Hepatocyte (in vitro differentiated cells): ENCODE measurements around the gene PTPRM. TPM values are rescaled to one million over a fixed set of nuclear protein-coding genes. Genes with fewer than 3 reads are reported as not detected.

ENCODE experiments used
- DNase-seq: peaks from one replicate; pipeline ENCODE4 v3.0.0-alpha.2; 2016; ENCODE audit warnings: low spot score
- H2AFZ ChIP-seq: fragments of 200-600 bp; sonication (generic); 2 replicates; pipeline ENCODE4 v1.6.0; 2016; ENCODE audit warnings: antibody characterized with exemption, mild to moderate bottlenecking
- H3K27ac ChIP-seq: fragments of 200-600 bp; sonication (generic); 2 replicates; pipeline ENCODE4 v1.5.1; 2016; ENCODE audit warnings: mild to moderate bottlenecking
- H3K27me3 ChIP-seq: fragments of 200-600 bp; sonication (generic); 2 replicates; pipeline ENCODE4 v1.6.1; 2016
- H3K36me3 ChIP-seq: fragments of 200-600 bp; sonication (generic); replicated peaks from 2 replicates; pipeline ENCODE4 v1.5.1; 2016; ENCODE audit warnings: low read depth; ENCODE audit not compliant: insufficient read depth
- H3K4me1 ChIP-seq: fragments of 200-600 bp; sonication (generic); 2 replicates; pipeline ENCODE4 v1.5.1; 2016; ENCODE audit warnings: mild to moderate bottlenecking, moderate library complexity; ENCODE audit not compliant: insufficient read depth
- H3K4me2 ChIP-seq: fragments of 200-600 bp; sonication (generic); 2 replicates; pipeline ENCODE4 v1.6.0; 2016
- H3K4me3 ChIP-seq: fragments of 200-600 bp; sonication (generic); 2 replicates; pipeline ENCODE4 v1.5.1; 2016; ENCODE audit warnings: mild to moderate bottlenecking
- H3K79me2 ChIP-seq: fragments of 200-600 bp; sonication (generic); 2 replicates; pipeline ENCODE4 v1.6.0; 2017; ENCODE audit warnings: mild to moderate bottlenecking
- H3K9me2 ChIP-seq: fragments of 200-600 bp; sonication (generic); replicated peaks from 2 replicates; pipeline ENCODE4 v1.6.0; 2017; ENCODE audit warnings: mild to moderate bottlenecking; ENCODE audit not compliant: insufficient read depth
- H3K9me3 ChIP-seq: fragments of 200-600 bp; sonication (generic); 2 replicates; pipeline ENCODE4 v1.5.1; 2016; ENCODE audit warnings: low read depth, mild to moderate bottlenecking
- H4K20me1 ChIP-seq: fragments of 200-600 bp; sonication (generic); 2 replicates; pipeline ENCODE4 v1.6.0; 2016; ENCODE audit warnings: mild to moderate bottlenecking; ENCODE audit not compliant: insufficient read depth, poor library complexity, severe bottlenecking
- EZH2 ChIP-seq: fragments of 200-600 bp; sonication (generic); IDR thresholded peaks from 2 replicates; pipeline ENCODE4 v1.6.1; 2016; ENCODE audit warnings: antibody characterized with exemption, mild to moderate bottlenecking, borderline replicate concordance
- EZH2phosphoT487 ChIP-seq: fragments of 200-600 bp; sonication (generic); IDR thresholded peaks from one replicate; pipeline ENCODE4 v1.6.1; 2018; ENCODE audit warnings: antibody characterized with exemption, mild to moderate bottlenecking, low read depth, moderate library complexity; ENCODE audit not compliant: unreplicated experiment, severe bottlenecking
- WGBS: methylation state at CpG from one replicate; pipeline ENCODE4 v1.1.6; 2016; ENCODE audit warnings: low lambda C conversion rate; ENCODE audit errors: missing lambda C conversion rate; 5-methylcytosine and 5-hydroxymethylcytosine counted together
- polyA plus RNA-seq: library from polyadenylated mRNA; unstranded; fragments of >200 nt; fragmentation: Nextera tagmentation; extraction: Ambion mirVana; gene quantifications from 2 replicates; pipeline ENCODE4 v1.2.1, GENCODE V29; 2016
- total RNA-seq: library from RNA; depleted of rRNA; stranded (reverse); fragments of >200 nt; gene quantifications from 2 replicates; pipeline ENCODE4 v1.2.3, GENCODE V29; 2014
- TF ChIP-seq, protein P1 (sequence below): fragments of 200-600 bp; sonication (generic); IDR thresholded peaks from 2 replicates; pipeline ENCODE4 v1.5.1; 2016; ENCODE audit warnings: antibody characterized with exemption, mild to moderate bottlenecking; ENCODE audit not compliant: poor library complexity

The PTPRM gene
- total and polyA plus RNA-seq, 2 experiments from 2014 or later, result 26.1 to 47.4 TPM

- H3K36me3 ChIP-seq, result no peaks in the 10 kb centered on the region
- WGBS, result 77% methylated on average over 5 of the region's 5 CpGs
Measured at GRCh38 chr18:8361941-8362471, 794.9 kb downstream of the PTPRM start.

DNA sequence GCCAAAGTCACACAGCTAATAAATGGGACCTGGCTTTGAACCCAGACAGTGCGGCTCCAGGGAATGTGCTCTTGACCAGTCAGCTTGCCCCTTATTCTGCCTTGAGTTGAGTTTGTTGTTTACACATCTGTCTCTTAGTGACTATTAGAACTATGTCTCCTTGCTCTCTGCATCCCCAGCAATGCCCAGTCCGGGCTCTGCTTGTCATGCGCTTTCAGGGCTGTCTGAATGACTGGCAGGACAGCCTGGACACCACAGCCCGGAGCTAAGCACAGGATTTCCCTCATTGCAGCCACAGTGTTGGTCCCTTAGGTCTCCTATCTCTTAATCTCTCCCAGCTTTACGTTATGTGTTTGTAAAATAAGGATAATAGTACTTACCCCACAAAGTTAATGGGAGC lies 795.7 kb downstream of the PTPRM start:
- no peaks in the 10 kb centered on the region for H3K79me2 ChIP-seq
- 93% methylated on average over 5 of the region's 5 CpGs for WGBS

More at GRCh38 chr18:8361941-8362471, 794.9 kb downstream of the PTPRM start:
- no peaks in the 10 kb centered on the region for H3K9me3 ChIP-seq
- no peak for DNase-seq
- H3K27me3 ChIP-seq, result peaks cover 16% of the 10 kb centered on the region
- no peaks in the 10 kb centered on the region for H4K20me1 ChIP-seq
- no peak overlapping the region for H3K4me2 ChIP-seq
- H3K9me2 ChIP-seq, result no peaks in the 10 kb centered on the region
- no peaks in the 10 kb centered on the region for H3K4me1 ChIP-seq
- no peak overlapping the region for H3K27ac ChIP-seq
- H2AFZ ChIP-seq, result no peak overlapping the region
- no peaks in the 10 kb centered on the region for H3K79me2 ChIP-seq
- no peak overlapping the region for H3K4me3 ChIP-seq
- TF ChIP-seq, protein P1, sequence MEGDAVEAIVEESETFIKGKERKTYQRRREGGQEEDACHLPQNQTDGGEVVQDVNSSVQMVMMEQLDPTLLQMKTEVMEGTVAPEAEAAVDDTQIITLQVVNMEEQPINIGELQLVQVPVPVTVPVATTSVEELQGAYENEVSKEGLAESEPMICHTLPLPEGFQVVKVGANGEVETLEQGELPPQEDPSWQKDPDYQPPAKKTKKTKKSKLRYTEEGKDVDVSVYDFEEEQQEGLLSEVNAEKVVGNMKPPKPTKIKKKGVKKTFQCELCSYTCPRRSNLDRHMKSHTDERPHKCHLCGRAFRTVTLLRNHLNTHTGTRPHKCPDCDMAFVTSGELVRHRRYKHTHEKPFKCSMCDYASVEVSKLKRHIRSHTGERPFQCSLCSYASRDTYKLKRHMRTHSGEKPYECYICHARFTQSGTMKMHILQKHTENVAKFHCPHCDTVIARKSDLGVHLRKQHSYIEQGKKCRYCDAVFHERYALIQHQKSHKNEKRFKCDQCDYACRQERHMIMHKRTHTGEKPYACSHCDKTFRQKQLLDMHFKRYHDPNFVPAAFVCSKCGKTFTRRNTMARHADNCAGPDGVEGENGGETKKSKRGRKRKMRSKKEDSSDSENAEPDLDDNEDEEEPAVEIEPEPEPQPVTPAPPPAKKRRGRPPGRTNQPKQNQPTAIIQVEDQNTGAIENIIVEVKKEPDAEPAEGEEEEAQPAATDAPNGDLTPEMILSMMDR, result no peak
- TF ChIP-seq EZH2phosphoT487 (no peak), EZH2 (no peak)

GRCh38 chr18:8364385-8364784 lies 797.3 kb downstream of the PTPRM start:
- H4K20me1 ChIP-seq, result no peaks in the 10 kb centered on the region

More for the DNA sequence above, 795.7 kb downstream of the PTPRM start:
- H3K4me2 ChIP-seq, result no peak overlapping the region
- TF ChIP-seq EZH2 (no peak), EZH2phosphoT487 (no peak)
- TF ChIP-seq, protein P1, result no peak
- H3K36me3 ChIP-seq, result no peaks in the 10 kb centered on the region
- H3K27me3 ChIP-seq, result peaks cover 22% of the 10 kb centered on the region
- no peaks in the 10 kb centered on the region for H4K20me1 ChIP-seq
- no peaks in the 10 kb centered on the region for H3K9me2 ChIP-seq
- DNase-seq, result no peak
- H3K27ac ChIP-seq, result no peak overlapping the region
- no peak overlapping the region for H3K4me3 ChIP-seq
- H3K9me3 ChIP-seq, result no peaks in the 10 kb centered on the region
- H3K4me1 ChIP-seq, result no peaks in the 10 kb centered on the region
- H2AFZ ChIP-seq, result no peak overlapping the region

More at GRCh38 chr18:8364385-8364784, 797.3 kb downstream of the PTPRM start:
- no peak for TF ChIP-seq EZH2phosphoT487
- TF ChIP-seq, protein P1, result no peak
- no peak for TF ChIP-seq EZH2
- Histone ChIP-seq H3K4me1 (no peaks in the 10 kb centered on the region), H3K4me2 (no peak overlapping the region), H3K4me3 (no peak overlapping the region), H3K27me3 (peaks cover 28% of the 10 kb centered on the region), H3K9me2 (no peaks in the 10 kb centered on the region), H3K27ac (no peak overlapping the region), H3K36me3 (no peaks in the 10 kb centered on the region), H2AFZ (no peak overlapping the region), H3K79me2 (no peaks in the 10 kb centered on the region), H3K9me3 (no peaks in the 10 kb centered on the region)
- DNase-seq, result no peak
- WGBS, result 93% methylated on average over 2 of the region's 2 CpGs
